DND-41 (cell line): Measurements from ENCODE around the gene PPP1R3G.

Experiments
- ATAC-seq: fragments of 200-7000 bp; cut with Tn5 transposase; 3 replicates; pipeline ENCODE4 v1.9.1; 2021; ENCODE audit warnings: low read depth; ENCODE audit not compliant: insufficient read depth
- DNase-seq: peaks from one replicate; pipeline ENCODE4 v3.0.0-alpha.2; 2020
- H2AFZ ChIP-seq: 2 replicates; pipeline ENCODE4 v1.6.0; 2012; ENCODE audit warnings: low read depth, low read length
- H3K27ac ChIP-seq: 2 replicates; pipeline ENCODE4 v1.5.1; 2012; ENCODE audit warnings: low read length, inconsistent platforms
- H3K27me3 ChIP-seq: fragments of 200-600 bp; sonication (generic); 2 replicates; pipeline ENCODE4 v1.6.0; 2012; ENCODE audit warnings: low read length, mild to moderate bottlenecking, inconsistent platforms; ENCODE audit not compliant: insufficient read depth, poor library complexity
- H3K36me3 ChIP-seq: 2 replicates; pipeline ENCODE4 v1.5.1; 2012; ENCODE audit warnings: low read length, inconsistent platforms; ENCODE audit not compliant: insufficient read depth
- H3K4me1 ChIP-seq: 2 replicates; pipeline ENCODE4 v1.5.1; 2012; ENCODE audit warnings: mild to moderate bottlenecking, low read length; ENCODE audit not compliant: insufficient read depth
- H3K4me2 ChIP-seq: 2 replicates; pipeline ENCODE4 v1.6.0; 2012; ENCODE audit warnings: mild to moderate bottlenecking, moderate library complexity, low read length, inconsistent platforms; ENCODE audit not compliant: insufficient read depth
- H3K4me3 ChIP-seq, 2 experiments: fragments of 200-600 bp in 1 of 2; shearing (Covaris generic) in 1 of 2; 2 replicates each; pipeline ENCODE4 v1.5.1; 2012 to 2016; ENCODE audit warnings: inconsistent platforms in 2 of 2, low read length in 2 of 2, mild to moderate bottlenecking in 2 of 2, low read depth in 1 of 2, moderate library complexity in 1 of 2
- H3K79me2 ChIP-seq: 2 replicates; pipeline ENCODE4 v1.6.0; 2012; ENCODE audit warnings: low read length, inconsistent platforms; ENCODE audit not compliant: insufficient read depth
- H3K9ac ChIP-seq: 2 replicates; pipeline ENCODE4 v1.6.0; 2012; ENCODE audit warnings: low read depth, mild to moderate bottlenecking, inconsistent platforms, low read length, moderate library complexity
- H3K9me3 ChIP-seq: 2 replicates; pipeline ENCODE4 v1.5.1; 2012; ENCODE audit warnings: low read length, moderate library complexity, mild to moderate bottlenecking, inconsistent platforms; ENCODE audit not compliant: insufficient read depth, severe bottlenecking
- H4K20me1 ChIP-seq: 2 replicates; pipeline ENCODE4 v1.6.0; 2012; ENCODE audit warnings: low read length; ENCODE audit not compliant: insufficient read depth
- CTCF ChIP-seq: IDR thresholded peaks from 2 replicates; pipeline ENCODE4 v1.5.1; 2012; ENCODE audit warnings: borderline replicate concordance, low read length, moderate library complexity, mild to moderate bottlenecking; ENCODE audit not compliant: poor library complexity, severe bottlenecking; ENCODE audit errors: extremely low read depth
- EZH2 ChIP-seq: IDR thresholded peaks from 3 replicates; pipeline ENCODE4 v1.6.1; 2012; ENCODE audit warnings: borderline replicate concordance, low read depth, mild to moderate bottlenecking, moderate library complexity, low read length, inconsistent platforms; ENCODE audit not compliant: severe bottlenecking

Gene PPP1R3G

GRCh38 chr6:5061152-5061551, 24.0 kb upstream of the PPP1R3G start:
- H3K4me2 ChIP-seq, result no peak overlapping the region

GRCh38 chr6:5063617-5064016, 21.5 kb upstream of the PPP1R3G start:
- Histone ChIP-seq H2AFZ (no peak overlapping the region), H3K36me3 (no peaks in the 10 kb centered on the region), H3K27me3 (no peaks in the 10 kb centered on the region), H3K9ac (no peak overlapping the region), H3K79me2 (no peaks in the 10 kb centered on the region), H3K4me2 (no peak overlapping the region), H3K27ac (no peak overlapping the region), H3K9me3 (no peaks in the 10 kb centered on the region), H3K4me1 (no peaks in the 10 kb centered on the region), H3K4me3 (no peak overlapping the region), H4K20me1 (no peaks in the 10 kb centered on the region)
- TF ChIP-seq CTCF (no peak), EZH2 (no peak)
- DNase-seq, result no peak
- no peak for ATAC-seq

More at GRCh38 chr6:5061152-5061551, 24.0 kb upstream of the PPP1R3G start:
- Histone ChIP-seq H3K9ac (no peak overlapping the region), H3K4me3 (no peak overlapping the region), H3K36me3 (no peaks in the 10 kb centered on the region), H3K27me3 (no peaks in the 10 kb centered on the region), H2AFZ (no peak overlapping the region), H3K4me1 (no peaks in the 10 kb centered on the region), H3K79me2 (no peaks in the 10 kb centered on the region), H4K20me1 (no peaks in the 10 kb centered on the region), H3K9me3 (no peaks in the 10 kb centered on the region), H3K27ac (no peak overlapping the region)
- ATAC-seq (no peak), DNase-seq (no peak)
- TF ChIP-seq CTCF (no peak), EZH2 (no peak)

- Histone ChIP-seq H3K27me3 (no peaks in the 10 kb centered on the region), H3K9me3 (no peaks in the 10 kb centered on the region), H3K27ac (no peak overlapping the region), H3K4me1 (no peaks in the 10 kb centered on the region), H3K36me3 (no peaks in the 10 kb centered on the region), H3K4me3 (no peak overlapping the region), H3K9ac (no peak overlapping the region), H2AFZ (no peak overlapping the region), H3K79me2 (no peaks in the 10 kb centered on the region), H4K20me1 (no peaks in the 10 kb centered on the region), H3K4me2 (no peak overlapping the region)
- DNase-seq (no peak), ATAC-seq (no peak)
- TF ChIP-seq EZH2, result no peak
- TF ChIP-seq CTCF, result no peak
These were observed 18.6 kb upstream of the PPP1R3G start for GRCh38 chr6:5066456-5067093.
